KMS-11 (cell line): Measurements from ENCODE around the gene IL19.
A peak's percentile ranks its signal among the peaks of the same experiment; 100 is the strongest.
"Not testable (repeated sequence)": the region's sequence is repeated elsewhere in the genome, so short reads cannot be mapped to it uniquely, and the experiment has no call there.

ENCODE experiments used
- H2AFZ ChIP-seq: fragments of 200-600 bp; sonication (generic); 2 replicates; pipeline ENCODE4 v1.6.1; 2016; ENCODE audit warnings: antibody characterized with exemption, mixed run types, low read depth
- H3K27ac ChIP-seq: fragments of 200-600 bp; sonication (generic); 2 replicates; pipeline ENCODE4 v1.6.1; 2016; ENCODE audit warnings: mild to moderate bottlenecking, mixed run types
- H3K27me3 ChIP-seq: fragments of 200-600 bp; sonication (generic); 2 replicates; pipeline ENCODE4 v1.6.1; 2017; ENCODE audit warnings: mild to moderate bottlenecking, low read depth, mixed run types, moderate library complexity; ENCODE audit not compliant: insufficient read depth
- H3K36me3 ChIP-seq: fragments of 200-600 bp; sonication (generic); 2 replicates; pipeline ENCODE4 v1.6.1; 2017; ENCODE audit warnings: mild to moderate bottlenecking, mixed run types; ENCODE audit not compliant: insufficient read depth
- H3K4me1 ChIP-seq: fragments of 200-600 bp; sonication (generic); 2 replicates; pipeline ENCODE4 v1.6.1; 2016; ENCODE audit warnings: mild to moderate bottlenecking, low read depth, mixed run types; ENCODE audit not compliant: poor library complexity, severe bottlenecking
- H3K4me2 ChIP-seq: fragments of 200-600 bp; sonication (generic); 2 replicates; pipeline ENCODE4 v1.7.0; 2016; ENCODE audit warnings: mild to moderate bottlenecking, mixed run types
- H3K4me3 ChIP-seq: fragments of 200-600 bp; sonication (generic); IDR thresholded peaks from 2 replicates; pipeline ENCODE4 v1.6.1; 2017; ENCODE audit warnings: low read depth, low read length, mixed read lengths; ENCODE audit not compliant: insufficient read depth
- H3K79me2 ChIP-seq: fragments of 200-600 bp; sonication (generic); 2 replicates; pipeline ENCODE4 v1.6.1; 2016; ENCODE audit warnings: low read depth, mixed run types; ENCODE audit not compliant: insufficient read depth
- H3K9ac ChIP-seq: fragments of 200-600 bp; sonication (generic); 2 replicates; pipeline ENCODE4 v1.6.1; 2016; ENCODE audit warnings: mild to moderate bottlenecking, mixed run types
- H4K20me1 ChIP-seq: fragments of 200-600 bp; sonication (generic); 2 replicates; pipeline ENCODE4 v1.6.1; 2016; ENCODE audit warnings: mild to moderate bottlenecking, mixed run types; ENCODE audit not compliant: insufficient read depth
- TF ChIP-seq, protein P1 (sequence below): fragments of 200-600 bp; sonication (generic); conservative IDR thresholded peaks from 2 replicates; pipeline ENCODE4 v1.6.1; 2017; ENCODE audit warnings: low read depth, mild to moderate bottlenecking, antibody characterized with exemption, low read length, moderate library complexity, mixed read lengths

The IL19 gene

GRCh38 chr1:206760590-206760989, 10.0 kb upstream of the IL19 start:
- H3K9ac ChIP-seq, result no peak overlapping the region
- no peak overlapping the region for H3K4me3 ChIP-seq

DNA sequence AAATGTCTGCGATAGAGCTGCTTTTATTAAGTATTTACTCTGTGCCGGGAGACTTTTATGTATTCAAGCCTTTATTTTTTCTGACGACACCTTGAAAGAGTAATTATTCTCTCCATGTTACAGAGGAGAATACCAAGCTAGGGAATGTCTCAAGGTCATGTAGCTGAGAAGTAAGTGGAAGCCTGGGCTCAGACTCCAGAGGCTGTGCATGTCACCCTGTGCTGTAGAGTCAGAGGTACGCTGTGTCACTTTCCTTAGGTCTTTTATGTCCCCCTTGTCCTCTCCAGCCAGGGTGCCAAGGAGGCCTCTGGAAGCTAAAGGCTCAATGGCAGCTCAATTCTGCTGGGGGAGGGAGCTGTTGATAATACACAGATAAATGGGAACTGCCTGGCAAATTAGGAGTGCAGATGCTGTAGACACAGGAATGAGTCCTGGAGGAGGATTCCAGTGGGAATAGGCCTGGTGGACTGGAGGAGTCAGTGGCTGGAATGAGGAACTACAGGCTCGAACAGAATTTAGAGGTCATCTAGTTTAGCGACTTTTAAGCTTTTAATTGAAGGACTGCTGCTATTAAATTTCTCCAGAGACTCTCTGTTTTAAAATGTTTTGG, 9.3 kb upstream of the IL19 start:
- H3K9ac ChIP-seq, result no peak overlapping the region
- H3K4me1 ChIP-seq, result peaks cover 14% of the 10 kb centered on the region

More at GRCh38 chr1:206760590-206760989, 10.0 kb upstream of the IL19 start:
- H3K79me2 ChIP-seq, result no peaks in the 10 kb centered on the region
- no peak overlapping the region for H3K27ac ChIP-seq
- no peaks in the 10 kb centered on the region for H4K20me1 ChIP-seq
- no peaks in the 10 kb centered on the region for H3K27me3 ChIP-seq
- TF ChIP-seq, protein P1, sequence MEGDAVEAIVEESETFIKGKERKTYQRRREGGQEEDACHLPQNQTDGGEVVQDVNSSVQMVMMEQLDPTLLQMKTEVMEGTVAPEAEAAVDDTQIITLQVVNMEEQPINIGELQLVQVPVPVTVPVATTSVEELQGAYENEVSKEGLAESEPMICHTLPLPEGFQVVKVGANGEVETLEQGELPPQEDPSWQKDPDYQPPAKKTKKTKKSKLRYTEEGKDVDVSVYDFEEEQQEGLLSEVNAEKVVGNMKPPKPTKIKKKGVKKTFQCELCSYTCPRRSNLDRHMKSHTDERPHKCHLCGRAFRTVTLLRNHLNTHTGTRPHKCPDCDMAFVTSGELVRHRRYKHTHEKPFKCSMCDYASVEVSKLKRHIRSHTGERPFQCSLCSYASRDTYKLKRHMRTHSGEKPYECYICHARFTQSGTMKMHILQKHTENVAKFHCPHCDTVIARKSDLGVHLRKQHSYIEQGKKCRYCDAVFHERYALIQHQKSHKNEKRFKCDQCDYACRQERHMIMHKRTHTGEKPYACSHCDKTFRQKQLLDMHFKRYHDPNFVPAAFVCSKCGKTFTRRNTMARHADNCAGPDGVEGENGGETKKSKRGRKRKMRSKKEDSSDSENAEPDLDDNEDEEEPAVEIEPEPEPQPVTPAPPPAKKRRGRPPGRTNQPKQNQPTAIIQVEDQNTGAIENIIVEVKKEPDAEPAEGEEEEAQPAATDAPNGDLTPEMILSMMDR, result no peak
- no peak overlapping the region for H2AFZ ChIP-seq
- no peak overlapping the region for H3K4me2 ChIP-seq
- peaks cover 7% of the 10 kb centered on the region for H3K4me1 ChIP-seq
- no peaks in the 10 kb centered on the region for H3K36me3 ChIP-seq

DNA sequence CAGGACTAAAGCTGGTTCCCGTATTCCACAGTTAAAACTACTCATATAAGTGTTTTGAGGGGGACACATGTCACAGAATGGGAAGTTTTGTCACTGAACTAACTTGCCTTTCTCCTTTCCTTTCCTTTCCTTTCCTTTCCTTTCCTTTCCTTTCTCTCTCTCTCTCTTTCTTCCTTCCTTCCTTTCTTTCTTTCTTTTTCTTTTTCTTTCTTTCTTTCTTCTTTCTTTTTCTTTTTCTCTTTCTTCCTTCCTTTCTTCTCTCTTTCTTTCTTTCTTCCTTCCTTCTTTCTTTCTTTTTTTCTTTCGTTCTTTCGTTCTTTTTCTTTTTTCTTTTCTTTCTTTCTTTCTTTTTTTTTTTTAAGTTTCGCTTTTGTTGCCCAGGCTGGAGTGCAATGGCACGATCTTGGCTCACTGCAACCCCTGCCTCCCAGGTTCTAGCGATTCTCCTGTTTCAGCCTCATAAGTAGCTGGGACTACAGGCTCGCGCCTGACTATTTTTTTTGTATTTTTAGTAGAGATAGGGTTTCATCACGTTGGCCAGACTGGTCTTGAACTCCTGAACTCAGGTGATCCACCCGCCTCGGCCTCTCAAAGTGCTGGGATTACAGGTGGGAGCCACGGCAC, 7.7 kb upstream of the IL19 start:
- not testable (repeated sequence) for H3K36me3 ChIP-seq, H3K4me3 ChIP-seq, H3K27ac ChIP-seq, H2AFZ ChIP-seq, H3K9ac ChIP-seq, H3K4me2 ChIP-seq, H4K20me1 ChIP-seq, H3K27me3 ChIP-seq, H3K79me2 ChIP-seq
- peaks cover 30% of the 10 kb centered on the region for H3K4me1 ChIP-seq

More for the DNA sequence above, 9.3 kb upstream of the IL19 start:
- H3K79me2 ChIP-seq, result no peaks in the 10 kb centered on the region
- no peak overlapping the region for H3K27ac ChIP-seq
- TF ChIP-seq, protein P1, result no peak
- no peaks in the 10 kb centered on the region for H4K20me1 ChIP-seq
- no peaks in the 10 kb centered on the region for H3K36me3 ChIP-seq
- no peak overlapping the region for H3K4me2 ChIP-seq
- H2AFZ ChIP-seq, result no peak overlapping the region
- no peak overlapping the region for H3K4me3 ChIP-seq
- H3K27me3 ChIP-seq, result no peaks in the 10 kb centered on the region

DNA sequence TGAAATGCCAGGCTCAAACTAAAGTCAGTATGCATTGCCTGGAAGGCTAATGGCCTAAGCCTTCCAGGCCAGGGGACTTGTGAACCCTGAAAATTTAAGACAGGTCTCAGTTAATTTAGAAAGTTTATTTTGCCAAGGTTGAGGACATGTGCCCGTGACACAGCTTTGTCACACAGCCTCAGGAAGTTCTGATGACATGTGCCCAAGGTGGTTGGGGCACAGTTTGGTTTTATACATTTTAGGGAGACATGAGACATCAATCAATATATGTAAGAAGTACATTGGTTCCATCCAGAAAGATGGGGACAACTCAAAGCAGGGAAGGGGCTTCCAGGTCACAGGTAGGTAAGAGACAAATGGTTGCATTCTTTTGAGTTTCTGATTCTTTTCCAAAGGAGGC, 4.8 kb upstream of the IL19 start:
- H3K79me2 ChIP-seq, H3K36me3 ChIP-seq, H3K27me3 ChIP-seq, H2AFZ ChIP-seq, H4K20me1 ChIP-seq, H3K27ac ChIP-seq, H3K4me3 ChIP-seq, H3K9ac ChIP-seq: not testable (repeated sequence)
- Histone ChIP-seq H3K4me2 (0 out of 2 replicates have a peak overlapping the region, but pooled peaks have one; percentile 5), H3K4me1 (peaks cover 59% of the 10 kb centered on the region)

DNA sequence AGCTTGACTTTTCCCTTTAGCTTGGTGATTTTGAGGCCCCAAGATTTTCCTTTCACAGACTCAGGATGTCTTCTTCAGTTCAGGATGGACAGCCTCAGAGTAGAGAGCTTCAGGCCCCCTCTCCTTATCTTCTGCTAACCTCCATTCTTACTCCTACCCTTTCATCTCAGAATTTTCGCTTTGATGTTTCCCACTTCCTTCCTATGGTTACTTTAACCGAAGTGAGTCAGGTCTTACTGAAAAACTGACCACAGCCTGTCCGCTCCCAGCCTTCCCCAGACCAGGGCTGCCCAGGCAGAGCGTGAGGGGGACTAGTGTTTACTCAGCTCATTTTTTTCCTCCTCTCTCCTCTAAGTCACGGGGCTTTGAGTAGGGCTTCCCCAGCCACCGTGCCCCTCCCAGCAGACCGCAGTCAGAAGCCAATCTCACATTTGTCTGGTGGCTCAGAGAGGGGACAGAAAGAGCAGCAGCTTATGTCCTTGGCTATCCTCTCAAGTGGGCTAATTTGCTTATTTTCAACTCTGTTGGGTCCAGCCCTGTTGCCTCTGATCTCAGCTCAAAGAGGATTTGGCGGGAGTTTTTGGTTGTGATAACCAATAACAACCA, 4.2 kb upstream of the IL19 start:
- Histone ChIP-seq H4K20me1 (no peaks in the 10 kb centered on the region), H3K79me2 (no peaks in the 10 kb centered on the region), H3K4me3 (no peak overlapping the region), H3K27me3 (no peaks in the 10 kb centered on the region), H3K4me2 (peak overlapping the region; percentile 6; the same call in 1 of the 2 replicates), H3K4me1 (peaks cover 65% of the 10 kb centered on the region), H3K27ac (no peak overlapping the region), H2AFZ (no peak overlapping the region), H3K36me3 (no peaks in the 10 kb centered on the region), H3K9ac (no peak overlapping the region)
- TF ChIP-seq, protein P1, result no peak
